Keratinocyte (primary cell): ENCODE measurements around the gene PLXND1.

ENCODE experiments used
- CTCF ChIP-seq, 3 experiments: IDR thresholded peaks in 1 of 3; conservative IDR thresholded peaks in 1 of 3; optimal IDR thresholded peaks in 1 of 3; 2 replicates in 2 of 3; 3 replicates in 1 of 3; pipeline versions ENCODE3 to v1.5.1; 2011; ENCODE audit warnings: low read length in 3 of 3, mild to moderate bottlenecking in 3 of 3, moderate library complexity in 2 of 3, control low read depth in 1 of 3, inconsistent platforms in 1 of 3; ENCODE audit not compliant: insufficient read depth in 2 of 3; ENCODE audit errors: extremely low read depth in 1 of 3
- EZH2 ChIP-seq: IDR thresholded peaks from one replicate; pipeline ENCODE4 v1.6.1; 2012; ENCODE audit warnings: inconsistent platforms, mild to moderate bottlenecking, low read length, moderate library complexity

- no peak for TF ChIP-seq CTCF (optimal IDR thresholded peaks at IDR 0.05 in 1 of 3, IDR thresholded peaks at IDR 0.05 in 1 of 3, conservative IDR thresholded peaks at IDR 0.05 in 1 of 3; ENCODE audit: extremely low read depth in 1 of 3, insufficient read depth in 2 of 3, low read length in 3 of 3)
- no peak for TF ChIP-seq EZH2
Measured at GRCh38 chr3:129602730-129603560, 3.5 kb downstream of the PLXND1 start.
